Measurements from ENCODE around the gene VMP1. TPM values are rescaled to one million over a fixed set of nuclear protein-coding genes. Genes with fewer than 3 reads are reported as not detected.
"Not testable (repeated sequence)": the region's sequence is repeated elsewhere in the genome, so short reads cannot be mapped to it uniquely, and the experiment has no call there.

VMP1 gene
- total RNA-seq, 1 experiment from 2014 or later: 107 TPM

DNA sequence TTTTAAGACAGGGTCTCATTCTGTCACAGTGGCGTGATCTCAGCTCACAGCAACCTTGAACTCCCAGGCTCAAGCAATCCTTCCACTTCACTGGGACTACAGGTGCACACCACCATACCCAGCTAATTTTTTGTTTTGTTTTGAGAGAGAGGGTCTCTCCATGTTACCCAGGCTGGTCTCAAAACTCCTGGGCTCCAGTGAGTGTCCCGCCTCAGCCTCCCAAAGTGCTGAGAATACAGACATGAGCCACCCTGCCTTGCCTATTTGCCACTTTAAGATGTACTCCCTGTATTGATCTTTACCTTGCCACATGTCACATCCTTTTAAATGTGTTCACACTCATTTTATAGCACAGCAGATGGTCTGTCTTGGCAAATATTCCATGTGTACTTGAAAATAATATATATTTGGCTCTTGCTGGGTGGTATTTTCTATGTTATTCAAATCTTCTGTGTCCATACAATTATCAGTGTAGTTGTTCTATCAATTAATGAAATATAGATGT lies 50.5 kb downstream of the VMP1 start:
- no peak overlapping the region for H3K27ac ChIP-seq (ENCODE audit: low read depth, low read length, poor library complexity, severe bottlenecking)
- intact Hi-C loops (cut with micrococcal nuclease; ENCODE audit: unreplicated experiment): no loop called here
- TF ChIP-seq CTCF (conservative IDR thresholded peaks at IDR 0.05; ENCODE audit: low read depth, low read length): no peak
- TF ChIP-seq EZH2 (IDR thresholded peaks at IDR 0.05; ENCODE audit: borderline replicate concordance, low read depth, low read length, poor library complexity, severe bottlenecking): no peak
- H3K27me3 ChIP-seq (replicated peaks; ENCODE audit: insufficient read depth, low read depth, low read length, poor library complexity): no peaks in the 10 kb centered on the region
- H3K4me1 ChIP-seq (ENCODE audit: insufficient read depth, low read length, poor library complexity, severe bottlenecking): peaks cover 29% of the 10 kb centered on the region
- no TSS peak for BruUV-seq (replicated peaks)
- CTCF ChIA-PET: no interaction called here
- H3K36me3 ChIP-seq (ENCODE audit: insufficient read depth, low read length, poor library complexity, severe bottlenecking): no peaks in the 10 kb centered on the region
- DNase-seq (ENCODE audit: low spot score): no peak
- POLR2A ChIA-PET (ENCODE audit: low non-redundant PET): interaction anchor here (0.7 kb wide), 1 partner anchor 405 kb away, joined by 18 read pairs; no protein-coding TSS in a partner anchor
- peaks cover 14% of the 10 kb centered on the region for H3K9me3 ChIP-seq (ENCODE audit: low read depth, low read length, poor library complexity, severe bottlenecking)
- no peak overlapping the region for H3K4me3 ChIP-seq (ENCODE audit: low read depth, low read length, poor library complexity, severe bottlenecking)

DNA sequence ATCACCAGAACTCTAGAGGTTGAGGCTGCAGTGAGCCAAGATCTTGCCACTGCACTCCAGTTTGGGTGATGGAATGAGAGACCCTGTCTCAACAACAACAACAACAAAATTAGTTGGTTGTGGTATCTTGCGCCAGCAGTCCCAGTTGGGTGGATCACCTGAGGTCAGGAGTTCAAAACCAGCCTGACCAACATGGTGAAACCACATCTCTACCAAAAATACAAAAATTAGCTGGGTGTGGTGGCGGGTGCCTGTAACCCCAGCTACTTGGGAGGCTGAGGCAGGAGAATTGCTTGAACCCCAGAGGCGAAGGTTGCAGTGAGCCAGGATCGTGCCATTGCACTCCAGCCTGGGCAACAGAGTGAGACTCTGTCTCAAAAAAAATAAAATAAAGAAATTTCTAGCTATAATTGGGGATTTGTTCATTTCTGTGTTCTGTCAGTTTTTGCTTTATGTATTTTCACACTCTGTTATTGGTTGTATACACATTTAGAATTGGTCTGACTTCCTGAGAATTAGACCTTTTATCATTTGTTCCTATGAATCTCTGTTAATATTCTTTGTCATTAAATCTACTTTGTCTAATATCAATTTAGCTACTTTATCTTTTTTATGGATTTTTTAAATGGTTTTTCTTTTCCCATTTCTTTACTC lies 51.7 kb downstream of the VMP1 start:
- H3K36me3 ChIP-seq (ENCODE audit: insufficient read depth, low read length, poor library complexity, severe bottlenecking); H3K4me3 ChIP-seq (ENCODE audit: low read depth, low read length, poor library complexity, severe bottlenecking); H3K27ac ChIP-seq (ENCODE audit: low read depth, low read length, poor library complexity, severe bottlenecking); H3K27me3 ChIP-seq (replicated peaks; ENCODE audit: insufficient read depth, low read depth, low read length, poor library complexity); DNase-seq (ENCODE audit: low spot score); intact Hi-C loops (cut with micrococcal nuclease; ENCODE audit: unreplicated experiment); POLR2A ChIA-PET (ENCODE audit: low non-redundant PET); BruUV-seq (replicated peaks): not testable (repeated sequence)
- CTCF ChIA-PET: interaction anchor here (0.7 kb wide), 1 partner anchor 205 kb away, joined by 3 read pairs; the partner anchor contains the start of gene RNFT1
- H3K4me1 ChIP-seq (ENCODE audit: insufficient read depth, low read length, poor library complexity, severe bottlenecking): peaks cover 24% of the 10 kb centered on the region
- peaks cover 14% of the 10 kb centered on the region for H3K9me3 ChIP-seq (ENCODE audit: low read depth, low read length, poor library complexity, severe bottlenecking)

- BruUV-seq (replicated peaks): no TSS peak
- DNase-seq (ENCODE audit: low spot score): no peak
- Histone ChIP-seq H3K4me1 (ENCODE audit: insufficient read depth, low read length, poor library complexity, severe bottlenecking) (peaks cover 15% of the 10 kb centered on the region), H3K4me3 (ENCODE audit: low read depth, low read length, poor library complexity, severe bottlenecking) (no peak overlapping the region), H3K27me3 (replicated peaks; ENCODE audit: insufficient read depth, low read depth, low read length, poor library complexity) (no peaks in the 10 kb centered on the region), H3K9me3 (ENCODE audit: low read depth, low read length, poor library complexity, severe bottlenecking) (peaks cover 14% of the 10 kb centered on the region), H3K36me3 (ENCODE audit: insufficient read depth, low read length, poor library complexity, severe bottlenecking) (no peaks in the 10 kb centered on the region), H3K27ac (ENCODE audit: low read depth, low read length, poor library complexity, severe bottlenecking) (no peak overlapping the region)
- CTCF ChIA-PET: interaction anchor here (0.7 kb wide), 1 partner anchor 204 kb away, joined by 3 read pairs; the partner anchor contains the start of gene RNFT1
- POLR2A ChIA-PET (ENCODE audit: low non-redundant PET): interaction anchor here (0.6 kb wide), 1 partner anchor 27 kb away, joined by 3 read pairs; no protein-coding TSS in a partner anchor
- intact Hi-C loops (cut with micrococcal nuclease; ENCODE audit: unreplicated experiment): no loop called here
- TF ChIP-seq EZH2 (IDR thresholded peaks at IDR 0.05; ENCODE audit: borderline replicate concordance, low read depth, low read length, poor library complexity, severe bottlenecking) (no peak), CTCF (conservative IDR thresholded peaks at IDR 0.05; ENCODE audit: low read depth, low read length) (no peak)
Observed at GRCh38 chr17:59760160-59760559, 52.7 kb downstream of the VMP1 start.

All from A673 (cell line).